ENCODE results near the gene UGGT1.
"Not testable (repeated sequence)": the region's sequence is repeated elsewhere in the genome, so short reads cannot be mapped to it uniquely, and the experiment has no call there.

Gene UGGT1

DNA sequence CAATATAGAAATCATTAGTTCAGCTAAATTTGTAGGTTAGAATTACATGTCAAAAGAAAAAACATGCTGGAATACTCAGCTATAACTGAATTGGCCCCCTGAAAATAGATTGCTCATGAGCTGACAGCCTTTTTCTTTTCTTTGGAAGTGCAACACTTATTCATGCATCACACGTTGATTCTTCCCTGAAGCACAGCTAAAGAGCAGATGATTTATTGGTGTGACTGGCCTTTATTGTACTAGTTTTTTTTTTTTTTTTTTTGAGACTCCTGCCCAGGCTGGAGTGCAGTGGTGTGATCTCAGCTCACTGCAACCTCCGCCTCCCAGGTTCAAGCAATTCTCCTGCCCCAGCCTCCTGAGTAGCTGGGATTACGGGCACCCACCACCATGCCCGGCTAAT, 83.1 kb downstream of the UGGT1 start:
- DNase-seq, result not testable (repeated sequence)

GRCh38 chr2:128177315-128177714, 86.3 kb downstream of the UGGT1 start:
- no peak for DNase-seq

GRCh38 chr2:128178149-128178649, 87.2 kb downstream of the UGGT1 start:
- DNase-seq, result no peak

- DNase-seq, result peak; percentile 60 to 63
These were observed 87.9 kb downstream of the UGGT1 start for GRCh38 chr2:128178650-128179460.

GRCh38 chr2:128179461-128179755, 88.4 kb downstream of the UGGT1 start:
- no peak for DNase-seq

- DNase-seq, result no peak
These were observed 89.0 kb downstream of the UGGT1 start for GRCh38 chr2:128180031-128180430.

GRCh38 chr2:128185576-128185975, 94.6 kb downstream of the UGGT1 start:
- DNase-seq, result no peak

GRCh38 chr2:128187032-128187654, 96.1 kb downstream of the UGGT1 start:
- no peak for DNase-seq

- no peak for DNase-seq
These were observed 104.5 kb downstream of the UGGT1 start for GRCh38 chr2:128195435-128195984.

DNA sequence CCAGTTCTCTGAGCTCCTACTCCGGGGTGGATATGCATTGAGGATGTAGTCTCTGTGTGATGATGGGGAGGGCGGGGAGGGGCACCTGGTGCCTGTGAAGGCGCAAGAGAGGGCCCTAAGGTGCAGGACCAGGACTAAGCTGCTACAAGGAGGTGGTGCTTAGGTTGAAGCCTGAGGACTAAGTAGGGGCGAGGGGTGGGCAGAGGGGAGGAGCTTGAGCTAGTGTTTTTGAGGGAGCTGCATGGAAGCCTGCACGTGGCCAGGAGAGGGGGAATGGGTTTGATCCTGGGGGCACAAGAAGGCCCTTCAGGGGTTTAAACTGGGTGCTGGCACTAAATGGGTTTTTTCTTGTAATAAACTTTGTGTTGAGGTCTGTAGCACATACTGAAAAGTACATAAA, 105.0 kb downstream of the UGGT1 start:
- no peak for DNase-seq

GRCh38 chr2:128196471-128196931, 105.5 kb downstream of the UGGT1 start:
- no peak for DNase-seq

DNA sequence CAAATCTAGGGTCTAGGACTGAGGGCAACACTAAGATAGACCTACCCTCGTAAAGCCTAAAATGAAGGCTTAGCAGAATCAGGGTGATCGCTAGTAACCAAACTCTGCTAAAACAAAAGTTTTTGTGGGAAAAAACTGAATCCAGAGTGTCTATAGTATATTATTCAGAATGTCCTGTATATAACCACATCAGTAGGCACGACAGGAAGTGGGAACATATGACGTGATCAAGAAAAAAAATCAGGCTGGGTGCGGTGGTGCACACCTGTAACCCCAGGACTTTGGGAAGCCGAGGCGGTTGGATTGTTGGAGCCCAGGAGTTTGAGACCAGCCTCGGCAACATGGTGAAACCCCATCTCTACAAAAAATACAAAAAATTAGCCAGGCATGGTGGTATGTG, 106.1 kb downstream of the UGGT1 start:
- no peak for DNase-seq

DNA sequence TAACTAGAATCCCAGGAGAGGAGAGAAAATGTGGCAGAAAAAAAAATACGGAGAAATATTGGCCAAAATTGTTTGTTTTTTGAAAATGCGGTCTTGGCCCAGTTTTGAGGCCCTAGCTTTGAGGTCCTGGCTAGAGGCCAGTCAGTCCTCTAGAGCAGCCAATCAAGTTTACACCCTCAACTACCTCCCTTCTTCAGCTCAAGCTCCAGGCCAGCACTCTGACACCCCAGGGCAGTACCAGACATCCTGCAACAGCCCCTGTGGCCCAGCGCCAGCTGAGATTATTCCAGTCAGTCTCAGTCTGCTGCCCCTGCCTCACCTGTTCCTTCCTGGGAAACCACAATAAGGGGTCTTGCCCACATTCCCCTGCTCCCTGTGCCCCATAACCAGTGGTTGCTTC, 107.7 kb downstream of the UGGT1 start:
- no peak for DNase-seq

DNA sequence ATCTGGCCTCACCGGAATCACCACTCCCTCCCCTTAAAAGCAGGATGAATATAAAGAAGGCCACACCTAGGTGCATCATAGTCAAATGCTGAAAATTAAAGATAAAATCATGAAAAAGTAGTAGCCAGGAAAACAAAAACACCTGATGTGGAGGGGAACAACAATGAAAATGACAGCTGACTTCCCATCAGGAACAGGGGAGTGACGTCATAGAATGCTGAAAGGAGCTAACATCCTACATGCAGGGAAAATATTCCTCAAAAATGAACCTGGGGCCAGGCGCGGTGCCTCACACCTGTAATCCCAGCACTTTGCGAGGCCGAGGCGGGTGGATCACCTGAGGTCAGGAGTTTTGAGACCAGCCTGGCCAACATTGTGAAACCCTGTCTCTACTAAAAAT, 108.1 kb downstream of the UGGT1 start:
- no peak for DNase-seq

GRCh38 chr2:128202791-128203190, 111.8 kb downstream of the UGGT1 start:
- DNase-seq, result no peak

DNA sequence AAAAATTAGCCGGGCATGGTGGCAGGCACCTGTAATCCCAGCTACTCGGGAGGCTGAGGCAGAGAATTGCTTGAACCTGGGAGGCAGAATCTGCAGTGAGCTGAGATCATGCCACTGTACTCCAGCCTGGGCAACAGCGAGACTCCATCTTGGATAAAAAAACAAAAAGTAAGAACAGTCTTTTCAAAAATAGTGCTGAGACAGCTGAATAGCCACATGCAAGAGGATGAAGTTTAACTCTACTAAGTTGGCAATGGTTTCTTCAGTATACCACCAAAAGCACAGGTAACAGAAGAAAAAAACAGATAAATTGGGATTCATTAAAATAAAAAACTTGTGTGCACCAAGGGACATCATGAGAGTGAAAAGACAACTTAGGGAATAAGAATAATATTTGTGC, 115.2 kb downstream of the UGGT1 start:
- DNase-seq, result no peak

GRCh38 chr2:128208023-128208422, 117.0 kb downstream of the UGGT1 start:
- DNase-seq, result no peak

DNA sequence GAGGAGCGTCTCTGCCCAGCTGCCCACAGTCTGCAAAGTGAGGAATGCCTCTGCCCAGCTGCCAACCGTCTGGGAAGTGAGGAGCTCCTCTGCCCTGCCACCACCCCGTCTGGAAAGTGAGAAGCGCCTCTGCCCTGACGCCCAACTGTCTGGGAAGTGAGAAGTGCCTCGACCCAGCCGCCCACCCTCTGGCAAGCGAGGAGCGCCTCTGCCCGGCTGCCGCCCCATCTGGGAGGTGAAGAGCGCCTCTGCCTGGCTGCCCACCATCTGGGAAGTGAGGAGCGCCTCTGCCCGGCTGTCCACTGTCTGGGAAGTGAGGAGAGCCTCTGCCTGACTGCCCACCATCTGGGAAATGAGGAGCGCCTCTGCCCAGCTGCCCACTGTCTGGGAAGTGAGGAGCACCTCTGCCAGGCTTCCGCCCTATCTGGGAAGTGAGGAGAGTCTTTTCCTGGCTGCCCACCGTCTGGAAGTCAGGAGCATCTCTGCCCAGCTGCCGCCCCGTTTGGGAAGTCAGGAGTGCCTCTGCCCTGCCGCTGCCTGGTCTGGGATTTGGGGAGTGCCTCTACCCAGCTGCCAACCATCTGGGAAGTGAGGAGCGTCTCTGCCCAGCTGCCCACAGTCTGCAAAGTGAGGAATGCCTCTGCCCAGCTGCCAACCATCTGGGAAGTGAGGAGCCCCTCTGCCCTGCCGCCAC, 117.8 kb downstream of the UGGT1 start:
- not testable (repeated sequence) for DNase-seq

GRCh38 chr2:128214251-128214650, 123.3 kb downstream of the UGGT1 start:
- no peak for DNase-seq

DNA sequence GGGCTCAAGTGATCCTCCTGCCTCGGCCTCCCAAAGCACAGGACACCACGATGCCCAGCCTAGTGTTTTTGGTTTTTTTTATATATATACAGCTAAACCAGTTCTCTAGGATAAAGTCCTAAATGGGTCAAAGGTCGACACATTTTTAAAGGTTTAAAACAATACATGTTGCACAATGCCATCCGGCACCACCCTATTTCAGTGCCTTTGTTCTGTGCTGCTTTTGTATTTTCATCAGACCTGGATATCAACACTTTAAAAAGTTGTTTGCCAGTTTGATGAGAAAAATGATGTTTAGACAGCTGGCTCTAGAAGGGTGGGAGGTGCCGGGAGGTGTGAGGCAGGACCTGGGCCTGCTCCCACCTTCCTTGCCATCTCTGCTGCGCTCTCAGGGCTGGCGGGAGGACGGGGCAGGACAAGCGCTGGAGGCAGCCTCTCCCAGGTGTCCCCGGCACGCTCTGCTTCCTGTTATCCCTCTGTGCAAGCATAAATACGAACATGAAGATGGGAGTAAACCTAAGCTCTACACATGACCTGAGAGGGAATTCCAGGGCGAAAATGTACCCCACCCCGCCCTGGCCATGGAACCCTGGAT, 124.0 kb downstream of the UGGT1 start:
- no peak for DNase-seq

- DNase-seq, result no peak
These were observed 125.1 kb downstream of the UGGT1 start for GRCh38 chr2:128215897-128216642.

- DNase-seq, result no peak
These were observed 126.7 kb downstream of the UGGT1 start for GRCh38 chr2:128217671-128218070.
